Inferior parietal cortex (tissue), 1 donor: ENCODE measurements around the gene USP4.
"Not testable (repeated sequence)": the region's sequence is repeated elsewhere in the genome, so short reads cannot be mapped to it uniquely, and the experiment has no call there.

ENCODE experiments used
- DNase-seq: peaks from one replicate; pipeline ENCODE4 v3.0.0-alpha.2; 2016; ENCODE audit errors: extremely low spot score

USP4 gene, protein sequence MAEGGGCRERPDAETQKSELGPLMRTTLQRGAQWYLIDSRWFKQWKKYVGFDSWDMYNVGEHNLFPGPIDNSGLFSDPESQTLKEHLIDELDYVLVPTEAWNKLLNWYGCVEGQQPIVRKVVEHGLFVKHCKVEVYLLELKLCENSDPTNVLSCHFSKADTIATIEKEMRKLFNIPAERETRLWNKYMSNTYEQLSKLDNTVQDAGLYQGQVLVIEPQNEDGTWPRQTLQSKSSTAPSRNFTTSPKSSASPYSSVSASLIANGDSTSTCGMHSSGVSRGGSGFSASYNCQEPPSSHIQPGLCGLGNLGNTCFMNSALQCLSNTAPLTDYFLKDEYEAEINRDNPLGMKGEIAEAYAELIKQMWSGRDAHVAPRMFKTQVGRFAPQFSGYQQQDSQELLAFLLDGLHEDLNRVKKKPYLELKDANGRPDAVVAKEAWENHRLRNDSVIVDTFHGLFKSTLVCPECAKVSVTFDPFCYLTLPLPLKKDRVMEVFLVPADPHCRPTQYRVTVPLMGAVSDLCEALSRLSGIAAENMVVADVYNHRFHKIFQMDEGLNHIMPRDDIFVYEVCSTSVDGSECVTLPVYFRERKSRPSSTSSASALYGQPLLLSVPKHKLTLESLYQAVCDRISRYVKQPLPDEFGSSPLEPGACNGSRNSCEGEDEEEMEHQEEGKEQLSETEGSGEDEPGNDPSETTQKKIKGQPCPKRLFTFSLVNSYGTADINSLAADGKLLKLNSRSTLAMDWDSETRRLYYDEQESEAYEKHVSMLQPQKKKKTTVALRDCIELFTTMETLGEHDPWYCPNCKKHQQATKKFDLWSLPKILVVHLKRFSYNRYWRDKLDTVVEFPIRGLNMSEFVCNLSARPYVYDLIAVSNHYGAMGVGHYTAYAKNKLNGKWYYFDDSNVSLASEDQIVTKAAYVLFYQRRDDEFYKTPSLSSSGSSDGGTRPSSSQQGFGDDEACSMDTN

GRCh38 chr3:49339941-49340800 is at the start of gene USP4:
Gene USP4, minus strand, starts transcription at chr3:49340053. Its CDS starts 29 bp downstream, at chr3:49340024.
- peak; percentile 76 for DNase-seq

DNA sequence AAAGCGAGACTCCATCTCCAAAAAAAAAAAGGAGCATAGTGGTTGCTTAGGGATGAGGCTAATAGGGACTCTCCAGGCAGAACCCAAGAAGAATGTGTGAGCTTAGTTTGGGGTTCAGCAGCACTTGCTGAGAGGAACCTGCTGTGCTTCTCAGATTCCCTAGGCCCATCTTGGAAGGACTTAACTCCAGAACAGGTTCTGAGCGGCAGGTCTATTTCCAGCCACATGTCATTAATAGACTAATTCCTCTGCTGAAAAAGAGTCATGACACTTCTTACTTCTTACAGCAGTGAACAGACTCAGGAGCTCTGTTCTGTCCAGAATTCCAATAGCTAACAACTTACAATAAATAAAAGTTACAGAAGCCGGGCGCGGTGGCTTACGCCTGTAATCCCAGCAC is 49.4 kb upstream of the USP4 start:
- no peak for DNase-seq

DNA sequence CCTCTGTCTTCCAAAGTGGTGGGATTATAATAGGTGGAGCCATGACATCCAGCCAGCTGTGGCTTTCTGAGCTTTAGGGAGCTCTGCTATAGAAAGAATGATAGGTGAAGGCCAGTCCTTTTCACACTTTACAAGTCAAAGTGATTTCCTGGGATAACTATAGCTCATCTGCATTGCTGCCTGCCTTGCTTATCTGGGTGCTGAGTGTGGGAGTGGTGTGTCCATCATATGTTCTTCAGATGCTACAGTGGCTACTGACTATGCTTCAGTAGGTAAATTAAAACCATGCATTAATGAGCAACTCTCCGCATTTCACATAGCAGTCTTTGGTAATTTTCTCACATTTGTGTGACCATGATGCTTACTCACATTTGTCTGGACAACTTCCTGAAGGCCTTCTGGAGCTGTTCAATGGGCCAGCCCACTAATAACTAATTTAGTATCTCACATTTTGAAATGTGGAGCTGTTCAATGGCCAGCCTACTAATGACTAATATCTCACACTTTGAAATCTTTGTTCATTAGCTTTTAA is 48.5 kb upstream of the USP4 start:
- DNase-seq = no peak

GRCh38 chr3:49387721-49388120 is 47.9 kb upstream of the USP4 start:
- no peak for DNase-seq

- DNase-seq = no peak
Measured at GRCh38 chr3:49386056-49386756, 46.4 kb upstream of the USP4 start.

- DNase-seq = no peak
Measured at GRCh38 chr3:49385617-49386016, 45.8 kb upstream of the USP4 start.

- DNase-seq = no peak
Measured at GRCh38 chr3:49383387-49383786, 43.5 kb upstream of the USP4 start.

- no peak for DNase-seq
Measured at GRCh38 chr3:49378249-49378895, 38.5 kb upstream of the USP4 start.

DNA sequence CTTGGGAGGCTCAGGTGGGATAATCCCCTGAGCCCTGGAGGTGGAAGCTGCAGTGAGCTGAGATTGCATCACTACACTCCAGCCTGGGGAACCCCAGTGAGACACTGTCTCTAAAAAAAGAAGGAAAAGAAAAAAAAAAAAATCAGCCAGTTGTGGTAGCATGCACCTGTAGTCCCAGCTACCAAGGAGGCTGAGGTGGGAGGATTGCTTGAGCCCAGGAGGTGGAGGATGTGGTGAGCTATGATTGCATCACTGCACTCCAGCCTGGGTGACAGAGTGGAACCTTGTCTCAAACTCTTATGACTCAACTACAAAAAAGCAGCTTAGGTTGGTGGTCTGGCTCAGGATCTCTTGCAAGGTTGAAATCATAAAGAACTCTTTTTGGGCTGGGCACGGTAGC is 37.6 kb upstream of the USP4 start:
- DNase-seq = no peak

GRCh38 chr3:49371946-49372345 is 32.1 kb upstream of the USP4 start:
- DNase-seq = no peak

GRCh38 chr3:49370585-49371290 is 30.9 kb upstream of the USP4 start:
- DNase-seq = no peak

DNA sequence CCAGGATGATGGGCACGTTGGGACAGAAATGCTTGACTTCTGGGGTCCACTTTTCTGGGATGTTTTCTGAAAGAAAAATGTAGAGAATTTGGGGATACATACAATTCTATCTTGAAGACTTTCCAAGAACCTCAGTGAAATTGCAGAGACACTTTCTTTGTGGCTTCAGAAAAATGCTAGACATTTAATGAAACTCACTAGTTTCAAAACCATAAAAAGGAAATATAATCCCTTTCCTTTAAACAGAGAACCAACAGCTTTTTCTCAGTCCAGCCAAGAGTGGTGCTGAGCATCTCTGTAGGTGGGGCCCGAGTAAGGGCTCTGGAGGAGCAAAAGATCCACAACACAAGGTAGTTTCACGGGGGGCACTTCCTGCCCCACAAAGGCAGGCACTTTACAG is 22.7 kb upstream of the USP4 start:
- no peak for DNase-seq

- DNase-seq = no peak
Measured at GRCh38 chr3:49359623-49360022, 19.8 kb upstream of the USP4 start.

- no peak for DNase-seq
Measured at GRCh38 chr3:49358884-49359225, 19.0 kb upstream of the USP4 start.

DNA sequence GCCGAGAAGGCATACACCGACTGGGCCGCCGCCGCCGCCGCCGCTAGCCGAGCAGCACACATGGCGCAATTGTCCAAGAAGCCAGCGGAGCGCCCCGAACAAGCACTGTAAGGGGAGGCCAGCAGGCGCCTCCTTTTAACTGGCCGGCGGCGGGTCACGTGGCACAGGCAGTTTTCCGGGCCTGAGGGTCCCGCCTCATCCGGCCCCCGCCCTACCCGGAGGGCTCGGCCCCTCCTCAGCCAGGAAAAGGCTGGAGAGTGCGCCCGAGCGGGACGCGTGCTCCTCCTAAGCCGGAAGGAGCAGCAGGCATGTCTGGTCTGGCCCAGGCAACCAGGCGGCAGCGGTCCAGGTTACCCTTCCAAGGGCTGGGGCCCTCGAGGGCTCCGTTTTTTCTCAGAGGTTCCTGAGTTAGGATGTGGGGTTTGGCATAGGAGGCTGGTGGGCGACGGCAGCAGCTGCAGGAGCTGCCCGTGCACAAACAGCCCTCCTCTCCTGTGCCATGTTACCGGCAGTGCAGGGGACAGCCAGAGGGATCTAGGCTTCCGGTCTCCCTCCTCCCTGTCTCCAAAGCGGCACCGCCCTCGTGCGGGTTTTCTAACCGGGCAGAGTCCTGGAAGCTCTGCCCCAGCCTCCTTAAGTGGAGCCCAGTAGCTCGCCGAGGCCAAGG is 18.5 kb upstream of the USP4 start, which contains the start of gene GPX1:
GPX1 (minus strand) TSS at position 137 of the 667 bp plus-strand sequence; CDS start at position 62, 75 bp downstream.
- DNase-seq = peak; percentile 83

DNA sequence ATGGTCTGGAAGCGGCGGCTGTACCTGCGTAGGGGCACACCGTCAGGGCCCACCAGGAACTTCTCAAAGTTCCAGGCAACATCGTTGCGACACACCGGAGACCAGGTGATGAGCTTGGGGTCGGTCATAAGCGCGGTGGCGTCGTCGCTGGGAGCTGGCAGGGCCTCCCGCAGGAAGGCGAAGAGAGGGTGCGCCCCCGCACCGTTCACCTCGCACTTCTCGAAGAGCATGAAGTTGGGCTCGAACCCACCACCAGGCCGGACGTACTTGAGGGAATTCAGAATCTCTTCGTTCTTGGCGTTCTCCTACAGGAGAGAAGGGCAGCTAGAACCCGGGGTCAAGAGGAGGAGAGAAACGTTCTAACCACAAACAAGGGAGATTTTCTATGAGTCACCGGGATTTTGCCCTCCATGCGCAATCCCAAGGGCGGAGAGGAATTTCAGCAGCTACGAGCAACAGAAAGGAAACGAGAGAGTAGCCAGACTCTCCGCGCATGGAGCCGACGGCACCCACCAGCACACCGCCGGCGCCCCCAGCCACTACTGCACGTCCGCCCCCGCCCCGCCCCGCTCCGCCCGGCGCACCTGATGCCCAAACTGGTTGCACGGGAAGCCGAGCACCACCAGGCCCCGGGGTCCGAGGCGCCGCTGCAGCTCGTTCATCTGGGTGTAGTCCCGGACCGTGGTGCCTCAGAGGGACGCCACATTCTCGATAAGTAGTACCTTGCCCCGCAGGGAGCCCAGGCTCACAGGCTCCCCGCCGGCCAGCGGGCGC is 17.8 kb upstream of the USP4 start:
- not testable (repeated sequence) for DNase-seq

- not testable (repeated sequence) for DNase-seq
Measured at GRCh38 chr3:49357095-49357442, 17.2 kb upstream of the USP4 start.

- no peak for DNase-seq
Measured at GRCh38 chr3:49352890-49353421, 13.1 kb upstream of the USP4 start.
